Measurements from ENCODE around the gene SLC7A8.
"Not testable (repeated sequence)": the region's sequence is repeated elsewhere in the genome, so short reads cannot be mapped to it uniquely, and the experiment has no call there.

Gene SLC7A8

GRCh38 chr14:23115039-23115731, 68.3 kb downstream of the SLC7A8 start:
- DNase-seq (ENCODE audit: low read depth in 4 of 4, low spot score in 1 of 4): no peak

GRCh38 chr14:23114669-23115038, 68.8 kb downstream of the SLC7A8 start:
- no peak for DNase-seq (ENCODE audit: low read depth in 4 of 4, low spot score in 1 of 4)

GRCh38 chr14:23114120-23114458, 69.4 kb downstream of the SLC7A8 start:
- no peak for DNase-seq (ENCODE audit: low read depth in 4 of 4, low spot score in 1 of 4)

- no peak for DNase-seq (ENCODE audit: low read depth in 4 of 4, low spot score in 1 of 4)
Measured at GRCh38 chr14:23113431-23114119, 69.9 kb downstream of the SLC7A8 start.

GRCh38 chr14:23112359-23113178, 70.9 kb downstream of the SLC7A8 start:
- no peak for DNase-seq (ENCODE audit: low read depth in 4 of 4, low spot score in 1 of 4)

GRCh38 chr14:23110579-23111365, 72.7 kb downstream of the SLC7A8 start:
- no peak for DNase-seq (ENCODE audit: low read depth in 4 of 4, low spot score in 1 of 4)

GRCh38 chr14:23109769-23110168, 73.7 kb downstream of the SLC7A8 start:
- no peak for DNase-seq (ENCODE audit: low read depth in 4 of 4, low spot score in 1 of 4)

- not testable (repeated sequence) for DNase-seq (ENCODE audit: low read depth in 4 of 4, low spot score in 1 of 4)
Measured at GRCh38 chr14:23108169-23108568, 75.3 kb downstream of the SLC7A8 start.

- DNase-seq (ENCODE audit: low read depth in 4 of 4, low spot score in 1 of 4): not testable (repeated sequence)
Measured at GRCh38 chr14:23107620-23108019, 75.8 kb downstream of the SLC7A8 start.

GRCh38 chr14:23106747-23107045, 76.8 kb downstream of the SLC7A8 start:
- no peak for DNase-seq (ENCODE audit: low read depth in 4 of 4, low spot score in 1 of 4)

- no peak for DNase-seq (ENCODE audit: low read depth in 4 of 4, low spot score in 1 of 4)
Measured at GRCh38 chr14:23105348-23105824, 78.1 kb downstream of the SLC7A8 start.

- DNase-seq (ENCODE audit: low read depth in 4 of 4, low spot score in 1 of 4): no peak
Measured at GRCh38 chr14:23104591-23105347, 78.7 kb downstream of the SLC7A8 start, which contains the start of gene CIROP. Gene CIROP (minus strand): TSS chr14:23104989. CDS start chr14:23104920, 69 bp downstream.

- DNase-seq (ENCODE audit: low read depth in 4 of 4, low spot score in 1 of 4): no peak
Measured at GRCh38 chr14:23104070-23104590, 79.3 kb downstream of the SLC7A8 start.

GRCh38 chr14:23103581-23103980, 79.9 kb downstream of the SLC7A8 start:
- no peak for DNase-seq (ENCODE audit: low read depth in 4 of 4, low spot score in 1 of 4)

- no peak for DNase-seq (ENCODE audit: low read depth in 4 of 4, low spot score in 1 of 4)
Measured at GRCh38 chr14:23102801-23103200, 80.7 kb downstream of the SLC7A8 start.

GRCh38 chr14:23101986-23102625, 81.4 kb downstream of the SLC7A8 start:
- DNase-seq (ENCODE audit: low read depth in 4 of 4, low spot score in 1 of 4): no peak

- DNase-seq (ENCODE audit: low read depth in 4 of 4, low spot score in 1 of 4): no peak
Measured at GRCh38 chr14:23101213-23101970, 82.1 kb downstream of the SLC7A8 start.

- no peak for DNase-seq (ENCODE audit: low read depth in 4 of 4, low spot score in 1 of 4)
Measured at GRCh38 chr14:23099212-23099861, 84.1 kb downstream of the SLC7A8 start.

- no peak for DNase-seq (ENCODE audit: low read depth in 4 of 4, low spot score in 1 of 4)
Measured at GRCh38 chr14:23097786-23098185, 85.7 kb downstream of the SLC7A8 start.
